Activated naive CD8-positive, alpha-beta T cell treated with anti-CD3 and anti-CD28 coated beads, Interleukin-2, amount 50 U/mL, for 24 hours (primary cell): ENCODE results near the gene ARMH3.

Source experiments
- ATAC-seq: fragments of 150-1000 bp; cut with Tn5 transposase; one replicate; pipeline ENCODE4 v1.10.0; 2021
- DNase-seq: peaks from one replicate; pipeline ENCODE4 v3.0.0; 2021
- H3K27ac Mint-ChIP-seq: one replicate; pipeline ENCODE4 v1.8.0; 2021; ENCODE audit warnings: mild to moderate bottlenecking, mixed read lengths
- H3K27me3 Mint-ChIP-seq: one replicate; pipeline ENCODE4 v1.8.0; 2021; ENCODE audit warnings: mixed read lengths
- H3K36me3 Mint-ChIP-seq: one replicate; pipeline ENCODE4 v1.8.0; 2021; ENCODE audit warnings: low read depth, mixed read lengths
- H3K4me1 Mint-ChIP-seq: one replicate; pipeline ENCODE4 v1.8.0; 2021; ENCODE audit warnings: mixed read lengths
- H3K4me3 Mint-ChIP-seq: one replicate; pipeline ENCODE4 v1.8.0; 2021; ENCODE audit warnings: mild to moderate bottlenecking, moderate library complexity, mixed read lengths
- H3K9me3 Mint-ChIP-seq: one replicate; pipeline ENCODE4 v1.8.0; 2021; ENCODE audit warnings: mixed read lengths

The ARMH3 gene

DNA sequence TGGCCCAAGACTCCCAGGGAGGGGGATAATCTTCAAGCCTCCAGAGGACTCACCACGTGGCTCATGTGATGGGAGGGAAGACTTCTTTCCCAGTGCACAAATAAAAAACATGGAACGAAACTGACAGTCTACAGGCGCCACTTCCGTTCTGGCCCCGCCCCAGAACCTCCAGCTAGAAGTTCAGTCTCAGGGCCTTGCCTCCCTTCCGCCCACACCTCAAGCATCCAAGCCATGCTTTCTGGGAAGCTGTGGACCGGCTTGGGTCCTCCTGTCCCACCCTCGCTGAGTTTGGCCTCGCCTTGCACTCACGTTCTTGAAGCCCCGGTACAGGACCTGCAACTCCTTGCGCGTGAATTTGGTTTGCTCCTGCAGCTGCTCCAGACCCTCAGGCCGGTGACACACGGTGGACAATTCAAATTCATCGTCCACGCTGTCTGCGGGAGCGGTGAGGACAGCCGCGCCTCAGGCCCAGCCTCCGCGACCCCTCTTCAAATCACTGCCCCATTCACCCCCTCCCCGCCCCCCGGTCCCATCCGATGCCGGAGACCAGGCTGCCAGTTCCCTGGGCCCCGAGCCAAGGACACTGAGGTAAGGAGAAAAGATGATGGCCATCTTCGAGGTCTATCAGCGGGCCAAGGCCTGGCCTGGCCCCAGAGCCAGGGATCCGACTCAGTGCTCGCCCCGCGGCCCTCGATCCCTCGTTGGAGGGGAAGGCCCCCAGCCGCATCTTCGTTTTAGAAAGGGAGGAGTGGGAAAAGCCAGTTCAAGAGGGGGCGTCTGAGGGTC is 227.0 kb downstream of the ARMH3 start:
- Mint-ChIP-seq H3K36me3 (no peaks in the 10 kb centered on the region), H3K9me3 (no peaks in the 10 kb centered on the region), H3K4me3 (no peak overlapping the region), H3K27ac (no peak overlapping the region), H3K27me3 (peaks cover 3% of the 10 kb centered on the region), H3K4me1 (peaks cover 33% of the 10 kb centered on the region)
- ATAC-seq: no peak
- no peak for DNase-seq

DNA sequence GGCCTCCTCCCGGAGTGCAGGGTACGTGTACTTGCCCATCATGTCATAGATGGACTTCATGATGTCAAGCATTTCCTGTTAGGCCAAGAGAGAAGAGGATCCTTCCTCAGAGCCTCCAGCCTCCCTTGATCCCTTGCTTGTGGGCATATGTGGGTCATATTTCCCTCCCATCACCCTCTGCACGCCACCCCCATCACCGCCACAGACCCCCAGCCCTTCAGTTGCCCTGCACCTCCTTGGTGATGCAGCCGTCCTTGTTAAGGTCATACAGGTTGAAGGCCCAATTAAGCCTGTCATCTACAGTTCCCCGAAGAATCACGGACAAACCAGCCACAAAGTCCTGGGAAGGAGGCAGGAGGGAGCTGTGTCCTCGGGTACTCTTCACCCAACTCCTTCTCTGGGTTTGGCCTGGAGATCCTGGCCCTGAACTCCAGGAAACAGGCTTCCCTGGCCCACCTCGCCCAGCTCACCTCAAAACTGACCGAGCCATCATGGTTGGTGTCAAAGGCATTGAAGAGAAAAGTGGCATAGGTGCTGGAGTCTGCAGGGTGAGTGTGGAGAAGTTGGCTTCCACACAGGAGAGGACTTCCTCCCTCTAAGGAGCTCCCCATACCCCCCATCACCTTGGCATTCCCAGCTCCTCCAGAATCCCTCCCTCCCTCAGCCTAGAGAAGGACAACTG is 227.9 kb downstream of the ARMH3 start:
- no peak for DNase-seq
- ATAC-seq: no peak
- H3K36me3 Mint-ChIP-seq: no peaks in the 10 kb centered on the region
- H3K4me3 Mint-ChIP-seq: no peak overlapping the region
- H3K27ac Mint-ChIP-seq: no peak overlapping the region
- no peaks in the 10 kb centered on the region for H3K9me3 Mint-ChIP-seq
- peaks cover 28% of the 10 kb centered on the region for H3K4me1 Mint-ChIP-seq
- peaks cover 3% of the 10 kb centered on the region for H3K27me3 Mint-ChIP-seq

- DNase-seq (no peak), ATAC-seq (no peak)
- H3K9me3 Mint-ChIP-seq: no peaks in the 10 kb centered on the region
- no peak overlapping the region for H3K4me3 Mint-ChIP-seq
- no peak overlapping the region for H3K27ac Mint-ChIP-seq
- no peaks in the 10 kb centered on the region for H3K36me3 Mint-ChIP-seq
- H3K4me1 Mint-ChIP-seq: peaks cover 23% of the 10 kb centered on the region
- H3K27me3 Mint-ChIP-seq: peaks cover 3% of the 10 kb centered on the region
Observed at GRCh38 chr10:101826852-101827434, 229.0 kb downstream of the ARMH3 start.

- Mint-ChIP-seq H3K4me3 (no peak overlapping the region), H3K27me3 (no peaks in the 10 kb centered on the region), H3K27ac (no peak overlapping the region), H3K4me1 (peaks cover 9% of the 10 kb centered on the region), H3K9me3 (no peaks in the 10 kb centered on the region), H3K36me3 (no peaks in the 10 kb centered on the region)
- DNase-seq (no peak), ATAC-seq (no peak)
Observed at GRCh38 chr10:101824736-101825135, 231.2 kb downstream of the ARMH3 start.

- Mint-ChIP-seq H3K27me3 (no peaks in the 10 kb centered on the region), H3K4me3 (peak overlapping the region; percentile 87), H3K4me1 (peaks cover 36% of the 10 kb centered on the region), H3K36me3 (peaks cover 10% of the 10 kb centered on the region), H3K27ac (peak overlapping the region; percentile 98), H3K9me3 (no peaks in the 10 kb centered on the region)
- no peak for DNase-seq
- peak; percentile 37 for ATAC-seq
Observed at GRCh38 chr10:101818872-101819633, 236.9 kb downstream of the ARMH3 start.

DNA sequence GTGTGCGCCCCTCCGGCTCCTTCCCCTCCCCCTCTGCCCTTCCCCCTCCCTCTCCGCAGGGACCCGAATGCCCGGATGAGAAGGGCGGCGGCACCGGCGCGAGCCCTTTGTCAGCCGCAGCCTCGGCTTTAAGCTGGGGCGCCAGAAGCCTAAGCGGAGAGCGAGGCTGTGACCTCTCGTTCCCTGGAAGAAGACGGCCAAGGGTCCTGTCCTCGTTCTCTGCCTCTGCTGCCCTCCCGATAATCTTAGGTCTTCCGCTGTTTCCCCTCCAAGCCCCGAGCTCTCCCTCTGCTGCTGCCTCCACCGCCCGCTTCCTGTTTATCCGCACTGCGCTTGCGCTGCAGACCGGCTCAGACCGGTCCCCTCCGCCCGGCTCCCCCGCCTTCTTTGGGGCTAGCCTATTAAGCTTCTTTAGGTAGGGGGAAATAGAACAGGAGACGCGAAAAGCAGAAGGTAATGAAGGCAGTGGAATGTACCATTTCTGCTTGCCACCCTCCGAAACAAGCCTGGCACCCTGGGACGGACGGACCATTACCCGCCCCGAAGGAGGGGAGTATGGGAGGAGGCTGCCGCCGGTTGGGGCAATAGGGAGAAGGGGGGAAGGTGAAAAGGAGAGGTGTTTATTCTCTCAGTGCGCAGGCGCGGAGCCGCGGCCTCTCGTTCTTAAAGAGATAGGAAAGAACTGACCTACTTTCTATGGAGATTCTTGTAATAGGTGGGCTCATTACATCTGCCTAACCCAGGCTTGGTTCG is 237.7 kb downstream of the ARMH3 start, which contains the start of gene OGA:
Gene OGA (minus strand): TSS at position 326 of the 753 bp plus-strand sequence. CDS start 422 bp downstream, outside the sequence.
- peaks cover 16% of the 10 kb centered on the region for H3K36me3 Mint-ChIP-seq
- ATAC-seq (peak; percentile 89), DNase-seq (peak; percentile 97)
- peaks cover 44% of the 10 kb centered on the region for H3K4me1 Mint-ChIP-seq
- H3K27ac Mint-ChIP-seq: peak within 1 kb of the TSS; percentile 98
- no peaks in the 10 kb centered on the region for H3K9me3 Mint-ChIP-seq
- peak within 1 kb of the TSS; percentile 87 for H3K4me3 Mint-ChIP-seq
- no peaks in the 10 kb centered on the region for H3K27me3 Mint-ChIP-seq

GRCh38 chr10:101817337-101818118 is 238.4 kb downstream of the ARMH3 start:
- H3K4me3 Mint-ChIP-seq: peak overlapping the region; percentile 87
- no peaks in the 10 kb centered on the region for H3K9me3 Mint-ChIP-seq
- ATAC-seq (peak; percentile 0), DNase-seq (peak; percentile 49)
- H3K36me3 Mint-ChIP-seq: peaks cover 24% of the 10 kb centered on the region
- H3K27me3 Mint-ChIP-seq: no peaks in the 10 kb centered on the region
- H3K4me1 Mint-ChIP-seq: peaks cover 51% of the 10 kb centered on the region
- H3K27ac Mint-ChIP-seq: peak overlapping the region; percentile 98

GRCh38 chr10:101816913-101817336 is 239.0 kb downstream of the ARMH3 start:
- Mint-ChIP-seq H3K27ac (peak overlapping the region; percentile 98), H3K27me3 (no peaks in the 10 kb centered on the region), H3K4me3 (peak overlapping the region; percentile 87), H3K9me3 (no peaks in the 10 kb centered on the region), H3K36me3 (peaks cover 25% of the 10 kb centered on the region), H3K4me1 (peaks cover 56% of the 10 kb centered on the region)
- ATAC-seq: no peak
- DNase-seq: no peak

DNA sequence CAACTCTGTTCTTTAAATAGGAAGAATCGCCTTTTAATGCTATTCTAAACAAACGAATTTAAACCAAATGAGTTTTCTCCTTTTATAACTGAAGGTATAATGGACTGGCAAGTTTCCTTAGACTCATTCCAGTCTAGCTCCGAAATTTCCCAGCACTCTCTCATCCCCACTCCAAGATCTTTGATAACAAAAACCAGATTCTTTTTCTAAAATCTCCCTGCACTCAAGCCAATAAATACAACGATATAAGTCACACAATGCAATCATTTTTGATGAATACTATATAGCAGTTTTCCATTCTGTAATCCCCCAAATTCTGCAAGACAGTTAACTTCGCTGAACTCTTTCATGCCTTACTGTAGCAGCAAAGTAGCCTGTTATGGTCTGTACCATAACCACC is 239.6 kb downstream of the ARMH3 start:
- no peak for DNase-seq
- no peaks in the 10 kb centered on the region for H3K9me3 Mint-ChIP-seq
- H3K27me3 Mint-ChIP-seq: no peaks in the 10 kb centered on the region
- peak overlapping the region; percentile 87 for H3K4me3 Mint-ChIP-seq
- H3K27ac Mint-ChIP-seq: peak overlapping the region; percentile 98
- peaks cover 57% of the 10 kb centered on the region for H3K4me1 Mint-ChIP-seq
- peaks cover 28% of the 10 kb centered on the region for H3K36me3 Mint-ChIP-seq
- no peak for ATAC-seq

DNA sequence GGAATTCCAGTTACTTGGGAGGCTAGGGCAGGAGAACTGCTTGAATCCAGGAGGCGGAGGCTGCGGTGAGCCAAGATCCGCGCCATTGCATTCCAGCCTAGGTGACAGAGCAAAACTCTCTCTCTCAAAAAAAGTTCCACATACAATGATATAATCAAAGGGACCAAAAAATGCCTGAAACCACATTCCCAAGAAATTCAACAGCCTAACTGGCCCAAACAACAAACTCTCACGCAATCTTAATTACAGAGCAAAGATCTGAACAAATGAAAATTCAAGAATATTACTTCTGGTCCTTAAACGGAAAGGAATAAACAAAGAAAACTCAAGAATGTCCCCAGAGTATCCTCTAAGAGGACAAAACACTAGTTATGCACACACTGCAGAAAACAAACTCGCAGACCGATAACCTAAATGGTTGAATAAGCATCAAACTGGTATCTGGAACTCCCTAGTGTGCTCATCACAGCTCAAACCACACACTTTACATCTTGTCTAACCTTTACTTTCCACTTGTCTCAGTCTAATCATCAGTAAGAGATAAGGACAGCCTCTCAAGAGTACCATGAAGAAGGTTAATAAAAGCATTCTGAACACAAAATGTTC is 241.4 kb downstream of the ARMH3 start:
- Mint-ChIP-seq H3K36me3 (peaks cover 36% of the 10 kb centered on the region), H3K9me3 (no peaks in the 10 kb centered on the region), H3K4me3 (peak overlapping the region; percentile 87), H3K27me3 (no peaks in the 10 kb centered on the region), H3K27ac (peak overlapping the region; percentile 98), H3K4me1 (peaks cover 62% of the 10 kb centered on the region)
- DNase-seq: no peak
- peak; percentile 63 for ATAC-seq

DNA sequence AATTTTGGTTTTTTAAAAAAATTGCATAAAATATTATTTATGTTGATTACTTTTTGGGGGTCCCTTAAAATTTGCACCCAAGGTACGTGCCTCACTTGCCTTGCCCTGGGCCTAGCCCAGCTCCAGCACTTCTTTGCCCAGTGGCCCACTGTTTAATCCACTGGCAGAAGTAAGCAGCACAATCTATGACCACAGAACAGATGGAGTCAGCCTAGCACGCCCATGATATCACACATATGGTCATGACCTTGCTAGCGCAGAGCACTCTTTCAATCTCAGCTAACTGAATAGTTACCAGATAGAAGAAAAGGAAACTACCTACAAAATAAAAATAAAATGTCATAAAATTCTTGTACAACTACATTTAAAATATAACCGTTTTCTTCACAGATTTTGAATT is 243.4 kb downstream of the ARMH3 start:
- no peaks in the 10 kb centered on the region for H3K9me3 Mint-ChIP-seq
- H3K4me1 Mint-ChIP-seq: peaks cover 56% of the 10 kb centered on the region
- ATAC-seq (no peak), DNase-seq (no peak)
- no peak overlapping the region for H3K4me3 Mint-ChIP-seq
- H3K27ac Mint-ChIP-seq: peak overlapping the region; percentile 66
- H3K27me3 Mint-ChIP-seq: no peaks in the 10 kb centered on the region
- peaks cover 45% of the 10 kb centered on the region for H3K36me3 Mint-ChIP-seq

DNA sequence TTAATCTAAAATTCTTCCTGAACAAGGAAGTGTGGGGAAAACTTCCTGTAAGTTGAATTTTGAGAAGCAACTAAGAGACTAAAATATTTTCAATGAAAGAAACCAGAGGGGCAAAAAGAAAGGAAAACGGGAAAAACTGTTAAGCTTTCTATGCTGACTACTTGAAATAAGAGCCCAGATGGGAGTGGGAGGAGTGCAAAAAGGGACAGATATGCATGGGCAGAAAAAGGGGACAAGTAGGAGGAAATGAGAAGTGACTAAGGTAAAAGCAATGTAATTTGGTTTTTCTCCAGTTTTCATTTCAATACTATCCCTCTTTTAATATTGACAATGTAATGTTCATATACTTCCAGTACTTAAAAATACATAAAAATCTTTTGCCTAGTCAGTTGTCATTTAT is 248.8 kb downstream of the ARMH3 start:
- Mint-ChIP-seq H3K27me3 (no peaks in the 10 kb centered on the region), H3K36me3 (peaks cover 49% of the 10 kb centered on the region), H3K4me1 (peaks cover 28% of the 10 kb centered on the region), H3K9me3 (no peaks in the 10 kb centered on the region), H3K27ac (no peak overlapping the region), H3K4me3 (no peak overlapping the region)
- DNase-seq (no peak), ATAC-seq (no peak)

GRCh38 chr10:101803511-101803910 is 252.5 kb downstream of the ARMH3 start:
- peaks cover 59% of the 10 kb centered on the region for H3K36me3 Mint-ChIP-seq
- peak overlapping the region; percentile 1 for H3K27ac Mint-ChIP-seq
- no peaks in the 10 kb centered on the region for H3K27me3 Mint-ChIP-seq
- ATAC-seq (no peak), DNase-seq (no peak)
- no peak overlapping the region for H3K4me3 Mint-ChIP-seq
- H3K9me3 Mint-ChIP-seq: no peaks in the 10 kb centered on the region
- peaks cover 19% of the 10 kb centered on the region for H3K4me1 Mint-ChIP-seq
